HepG2 (cell line): ENCODE results near the gene FBF1. TPM values are rescaled to one million over a fixed set of nuclear protein-coding genes. Genes with fewer than 3 reads are reported as not detected.

Source experiments
- ATAD3A ChIP-seq: sonication (generic); formaldehyde crosslinking; IDR thresholded peaks from 2 replicates; pipeline ENCODE4 v1.4.0; 2020; ENCODE audit warnings: missing genetic modification reagents
- FOXC1 ChIP-seq: sonication (generic); formaldehyde crosslinking; IDR thresholded peaks from 2 replicates; pipeline ENCODE4 v1.8.0; 2022; ENCODE audit warnings: mild to moderate bottlenecking, missing genetic modification reagents, borderline replicate concordance
- HOXA7 ChIP-seq: sonication (generic); formaldehyde crosslinking; IDR thresholded peaks from 2 replicates; pipeline ENCODE4 v1.8.1; 2022; ENCODE audit warnings: mild to moderate bottlenecking, missing genetic modification reagents, moderate library complexity
- NFE2 ChIP-seq: sonication (generic); formaldehyde crosslinking; IDR thresholded peaks from 2 replicates; pipeline ENCODE4 v1.4.0; 2020; ENCODE audit warnings: missing genetic modification reagents
- NKX3-1 ChIP-seq: sonication (generic); formaldehyde crosslinking; IDR thresholded peaks from 2 replicates; pipeline ENCODE4 v1.5.0; 2020; ENCODE audit warnings: missing genetic modification reagents
- TBL1XR1 ChIP-seq: fragments of 150-350 bp; IDR thresholded peaks from 2 replicates; pipeline ENCODE4 v1.6.1; 2014; ENCODE audit warnings: borderline replicate concordance, low read length; ENCODE audit not compliant: partially characterized antibody
- TP53 ChIP-seq: sonication (generic); formaldehyde crosslinking; conservative IDR thresholded peaks from 2 replicates; pipeline ENCODE4 v1.4.0; 2020; ENCODE audit warnings: missing genetic modification reagents
- ZNF383 ChIP-seq: sonication (generic); formaldehyde crosslinking; IDR thresholded peaks from 2 replicates; pipeline ENCODE4 v1.4.0; 2020; ENCODE audit warnings: missing genetic modification reagents, mild to moderate bottlenecking, borderline replicate concordance
- ZNF549 ChIP-seq: sonication (generic); formaldehyde crosslinking; IDR thresholded peaks from 2 replicates; pipeline ENCODE4 v1.5.0; 2020; ENCODE audit warnings: missing genetic modification reagents
- polyA plus RNA-seq, 8 experiments: library from polyadenylated mRNA; depleted of rRNA in 3 of 8; stranded (reverse) in 7 of 8; unstranded in 1 of 8; fragments of >200 nt; fragmentation: Illumina TruSeq in 4 of 8; extraction: Trizol in 4 of 8; gene quantifications; 2 replicates each; pipeline versions ENCODE4 v1.2.1 to v1.2.3, GENCODE V29; 2011 to 2016; ENCODE audit warnings: low read depth in 4 of 8, missing spikeins in 1 of 8, mixed read lengths in 1 of 8; ENCODE audit not compliant: insufficient read depth in 1 of 8
- total RNA-seq, 5 experiments: library from RNA; depleted of rRNA; stranded (reverse); fragments of >200 nt; fragmentation: Illumina TruSeq; extraction: Trizol; gene quantifications; 2 replicates each; pipeline ENCODE4 v1.2.3, GENCODE V29; 2016; ENCODE audit warnings: low read depth in 1 of 5
- TF ChIP-seq, protein P1 (sequence below): sonication (generic); formaldehyde crosslinking; IDR thresholded peaks from 2 replicates; pipeline ENCODE4 v1.4.0; 2020; ENCODE audit warnings: mild to moderate bottlenecking, missing genetic modification reagents, borderline replicate concordance
- TF ChIP-seq, protein P2 (sequence below): sonication (generic); formaldehyde crosslinking; IDR thresholded peaks from 2 replicates; pipeline ENCODE4 v1.5.0; 2020; ENCODE audit warnings: mild to moderate bottlenecking, missing genetic modification reagents, borderline replicate concordance
- TF ChIP-seq, protein P3 (sequence below): sonication (generic); formaldehyde crosslinking; IDR thresholded peaks from 2 replicates; pipeline ENCODE4 v1.4.0; 2020; ENCODE audit warnings: missing genetic modification reagents, borderline replicate concordance
- TF ChIP-seq, protein P4 (sequence below): sonication (generic); formaldehyde crosslinking; IDR thresholded peaks from 2 replicates; pipeline ENCODE4 v1.5.0; 2020; ENCODE audit warnings: mild to moderate bottlenecking, missing genetic modification reagents
- TF ChIP-seq, protein P5 (sequence below): IDR thresholded peaks from 2 replicates; pipeline ENCODE4 v1.6.1; 2016; ENCODE audit warnings: missing biosample characterization, missing genetic modification reagents, low read depth

Gene FBF1
- total and polyA plus RNA-seq, 2 of the 13 experiments (the other 11 are each of a cell fraction or from before 2014, with no cell fraction given), result 2.4 to 8.1 TPM

DNA sequence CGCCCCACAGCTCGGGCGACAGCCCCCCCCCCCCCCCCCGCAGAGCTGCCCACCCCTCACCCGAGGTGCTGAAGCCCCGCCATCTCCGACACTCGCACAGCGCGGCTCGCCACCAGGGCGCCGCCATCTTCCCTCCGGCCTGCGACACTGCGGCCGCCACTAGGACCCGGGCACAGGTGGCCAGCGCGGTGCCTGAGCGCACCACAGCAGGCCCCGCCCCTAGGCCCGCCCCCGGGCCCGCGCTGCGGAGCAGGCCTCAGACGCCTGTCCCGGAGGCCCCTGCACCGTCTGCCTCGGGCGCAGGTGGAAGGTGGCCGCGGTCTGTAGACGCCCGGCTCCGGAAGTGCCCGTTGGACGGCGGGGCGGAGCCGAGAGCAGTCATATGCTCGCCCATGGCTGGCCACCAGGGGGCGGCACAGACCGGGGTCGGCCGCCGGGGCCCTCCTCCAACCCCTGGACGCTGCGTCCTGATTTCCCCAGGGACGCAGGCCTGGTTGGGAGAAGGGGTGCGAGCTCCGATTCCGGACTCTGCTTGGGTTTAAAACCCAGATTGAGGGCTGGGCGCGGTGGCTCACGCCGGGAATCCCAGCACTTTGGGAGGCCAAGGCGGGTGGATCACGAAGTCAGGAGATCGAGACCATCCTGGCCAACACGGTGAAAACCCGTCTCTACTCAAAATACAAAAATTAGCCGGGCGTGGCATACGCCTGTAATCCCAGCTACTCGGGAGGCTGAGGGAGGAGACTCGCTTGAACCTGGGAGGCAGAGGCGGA lies 35.9 kb downstream of the FBF1 start, which contains the start of gene MRPL38 (continued):
- TF ChIP-seq, protein P1, sequence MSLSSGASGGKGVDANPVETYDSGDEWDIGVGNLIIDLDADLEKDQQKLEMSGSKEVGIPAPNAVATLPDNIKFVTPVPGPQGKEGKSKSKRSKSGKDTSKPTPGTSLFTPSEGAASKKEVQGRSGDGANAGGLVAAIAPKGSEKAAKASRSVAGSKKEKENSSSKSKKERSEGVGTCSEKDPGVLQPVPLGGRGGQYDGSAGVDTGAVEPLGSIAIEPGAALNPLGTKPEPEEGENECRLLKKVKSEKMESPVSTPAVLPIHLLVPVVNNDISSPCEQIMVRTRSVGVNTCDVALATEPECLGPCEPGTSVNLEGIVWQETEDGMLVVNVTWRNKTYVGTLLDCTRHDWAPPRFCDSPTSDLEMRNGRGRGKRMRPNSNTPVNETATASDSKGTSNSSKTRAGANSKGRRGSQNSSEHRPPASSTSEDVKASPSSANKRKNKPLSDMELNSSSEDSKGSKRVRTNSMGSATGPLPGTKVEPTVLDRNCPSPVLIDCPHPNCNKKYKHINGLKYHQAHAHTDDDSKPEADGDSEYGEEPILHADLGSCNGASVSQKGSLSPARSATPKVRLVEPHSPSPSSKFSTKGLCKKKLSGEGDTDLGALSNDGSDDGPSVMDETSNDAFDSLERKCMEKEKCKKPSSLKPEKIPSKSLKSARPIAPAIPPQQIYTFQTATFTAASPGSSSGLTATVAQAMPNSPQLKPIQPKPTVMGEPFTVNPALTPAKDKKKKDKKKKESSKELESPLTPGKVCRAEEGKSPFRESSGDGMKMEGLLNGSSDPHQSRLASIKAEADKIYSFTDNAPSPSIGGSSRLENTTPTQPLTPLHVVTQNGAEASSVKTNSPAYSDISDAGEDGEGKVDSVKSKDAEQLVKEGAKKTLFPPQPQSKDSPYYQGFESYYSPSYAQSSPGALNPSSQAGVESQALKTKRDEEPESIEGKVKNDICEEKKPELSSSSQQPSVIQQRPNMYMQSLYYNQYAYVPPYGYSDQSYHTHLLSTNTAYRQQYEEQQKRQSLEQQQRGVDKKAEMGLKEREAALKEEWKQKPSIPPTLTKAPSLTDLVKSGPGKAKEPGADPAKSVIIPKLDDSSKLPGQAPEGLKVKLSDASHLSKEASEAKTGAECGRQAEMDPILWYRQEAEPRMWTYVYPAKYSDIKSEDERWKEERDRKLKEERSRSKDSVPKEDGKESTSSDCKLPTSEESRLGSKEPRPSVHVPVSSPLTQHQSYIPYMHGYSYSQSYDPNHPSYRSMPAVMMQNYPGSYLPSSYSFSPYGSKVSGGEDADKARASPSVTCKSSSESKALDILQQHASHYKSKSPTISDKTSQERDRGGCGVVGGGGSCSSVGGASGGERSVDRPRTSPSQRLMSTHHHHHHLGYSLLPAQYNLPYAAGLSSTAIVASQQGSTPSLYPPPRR (CRISPR knock-in tag), result peak; percentile 74; the same call in 1 of the 2 replicates
- TF ChIP-seq FOXC1 (peak; percentile 94; the same call in 1 of the 2 replicates), TP53 (CRISPR knock-in tag) (peak; percentile 75; the same call in 1 of the 2 replicates), ATAD3A (CRISPR knock-in tag) (0 out of 2 replicates have a peak, but pooled peaks have one; percentile 32), NKX3-1 (CRISPR knock-in tag) (peak; percentile 80; the same call in 1 of the 2 replicates), ZNF549 (no peak), HOXA7 (CRISPR knock-in tag) (no peak), NFE2 (CRISPR knock-in tag) (0 out of 2 replicates have a peak, but pooled peaks have one; percentile 8), ZNF383 (CRISPR knock-in tag) (no peak), TBL1XR1 (no peak)
- TF ChIP-seq, protein P2, sequence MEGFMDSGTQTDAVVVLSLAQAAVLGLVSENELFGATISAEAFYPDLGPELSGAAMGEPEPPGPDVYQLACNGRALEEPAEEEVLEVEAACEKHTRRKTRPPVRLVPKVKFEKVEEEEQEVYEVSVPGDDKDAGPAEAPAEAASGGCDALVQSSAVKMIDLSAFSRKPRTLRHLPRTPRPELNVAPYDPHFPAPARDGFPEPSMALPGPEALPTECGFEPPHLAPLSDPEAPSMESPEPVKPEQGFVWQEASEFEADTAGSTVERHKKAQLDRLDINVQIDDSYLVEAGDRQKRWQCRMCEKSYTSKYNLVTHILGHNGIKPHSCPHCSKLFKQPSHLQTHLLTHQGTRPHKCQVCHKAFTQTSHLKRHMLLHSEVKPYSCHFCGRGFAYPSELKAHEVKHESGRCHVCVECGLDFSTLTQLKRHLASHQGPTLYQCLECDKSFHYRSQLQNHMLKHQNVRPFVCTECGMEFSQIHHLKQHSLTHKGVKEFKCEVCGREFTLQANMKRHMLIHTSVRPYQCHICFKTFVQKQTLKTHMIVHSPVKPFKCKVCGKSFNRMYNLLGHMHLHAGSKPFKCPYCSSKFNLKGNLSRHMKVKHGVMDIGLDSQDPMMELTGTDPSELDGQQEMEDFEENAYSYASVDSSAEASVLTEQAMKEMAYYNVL (CRISPR knock-in tag), result peak; percentile 95; the same call in 1 of the 2 replicates
- TF ChIP-seq, protein P3, sequence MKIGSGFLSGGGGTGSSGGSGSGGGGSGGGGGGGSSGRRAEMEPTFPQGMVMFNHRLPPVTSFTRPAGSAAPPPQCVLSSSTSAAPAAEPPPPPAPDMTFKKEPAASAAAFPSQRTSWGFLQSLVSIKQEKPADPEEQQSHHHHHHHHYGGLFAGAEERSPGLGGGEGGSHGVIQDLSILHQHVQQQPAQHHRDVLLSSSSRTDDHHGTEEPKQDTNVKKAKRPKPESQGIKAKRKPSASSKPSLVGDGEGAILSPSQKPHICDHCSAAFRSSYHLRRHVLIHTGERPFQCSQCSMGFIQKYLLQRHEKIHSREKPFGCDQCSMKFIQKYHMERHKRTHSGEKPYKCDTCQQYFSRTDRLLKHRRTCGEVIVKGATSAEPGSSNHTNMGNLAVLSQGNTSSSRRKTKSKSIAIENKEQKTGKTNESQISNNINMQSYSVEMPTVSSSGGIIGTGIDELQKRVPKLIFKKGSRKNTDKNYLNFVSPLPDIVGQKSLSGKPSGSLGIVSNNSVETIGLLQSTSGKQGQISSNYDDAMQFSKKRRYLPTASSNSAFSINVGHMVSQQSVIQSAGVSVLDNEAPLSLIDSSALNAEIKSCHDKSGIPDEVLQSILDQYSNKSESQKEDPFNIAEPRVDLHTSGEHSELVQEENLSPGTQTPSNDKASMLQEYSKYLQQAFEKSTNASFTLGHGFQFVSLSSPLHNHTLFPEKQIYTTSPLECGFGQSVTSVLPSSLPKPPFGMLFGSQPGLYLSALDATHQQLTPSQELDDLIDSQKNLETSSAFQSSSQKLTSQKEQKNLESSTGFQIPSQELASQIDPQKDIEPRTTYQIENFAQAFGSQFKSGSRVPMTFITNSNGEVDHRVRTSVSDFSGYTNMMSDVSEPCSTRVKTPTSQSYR (CRISPR knock-in tag), result no peak
- TF ChIP-seq, protein P4, sequence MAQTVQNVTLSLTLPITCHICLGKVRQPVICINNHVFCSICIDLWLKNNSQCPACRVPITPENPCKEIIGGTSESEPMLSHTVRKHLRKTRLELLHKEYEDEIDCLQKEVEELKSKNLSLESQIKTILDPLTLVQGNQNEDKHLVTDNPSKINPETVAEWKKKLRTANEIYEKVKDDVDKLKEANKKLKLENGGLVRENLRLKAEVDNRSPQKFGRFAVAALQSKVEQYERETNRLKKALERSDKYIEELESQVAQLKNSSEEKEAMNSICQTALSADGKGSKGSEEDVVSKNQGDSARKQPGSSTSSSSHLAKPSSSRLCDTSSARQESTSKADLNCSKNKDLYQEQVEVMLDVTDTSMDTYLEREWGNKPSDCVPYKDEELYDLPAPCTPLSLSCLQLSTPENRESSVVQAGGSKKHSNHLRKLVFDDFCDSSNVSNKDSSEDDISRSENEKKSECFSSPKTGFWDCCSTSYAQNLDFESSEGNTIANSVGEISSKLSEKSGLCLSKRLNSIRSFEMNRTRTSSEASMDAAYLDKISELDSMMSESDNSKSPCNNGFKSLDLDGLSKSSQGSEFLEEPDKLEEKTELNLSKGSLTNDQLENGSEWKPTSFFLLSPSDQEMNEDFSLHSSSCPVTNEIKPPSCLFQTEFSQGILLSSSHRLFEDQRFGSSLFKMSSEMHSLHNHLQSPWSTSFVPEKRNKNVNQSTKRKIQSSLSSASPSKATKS (CRISPR knock-in tag), result no peak; the same call in 1 of the 2 replicates
- TF ChIP-seq, protein P5, sequence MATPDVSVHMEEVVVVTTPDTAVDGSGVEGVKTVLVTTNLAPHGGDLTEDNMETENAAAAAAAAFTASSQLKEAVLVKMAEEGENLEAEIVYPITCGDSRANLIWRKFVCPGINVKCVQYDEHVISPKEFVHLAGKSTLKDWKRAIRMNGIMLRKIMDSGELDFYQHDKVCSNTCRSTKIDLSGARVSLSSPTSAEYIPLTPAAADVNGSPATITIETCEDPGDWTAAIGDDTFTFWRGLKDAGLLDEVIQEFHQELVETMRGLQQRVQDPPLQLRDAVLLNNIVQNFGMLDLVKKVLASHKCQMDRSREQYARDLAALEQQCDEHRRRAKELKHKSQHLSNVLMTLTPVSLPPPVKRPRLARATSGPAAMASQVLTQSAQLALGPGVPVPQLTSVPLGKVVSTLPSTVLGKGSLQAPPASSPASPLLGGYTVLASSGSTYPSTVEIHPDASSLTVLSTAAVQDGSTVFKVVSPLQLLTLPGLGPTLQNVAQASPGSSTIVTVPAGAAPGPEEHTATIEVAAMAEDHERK (CRISPR knock-in tag), result peak; percentile 63; the same call in 1 of the 2 replicates
